GM18951 (cell line): ENCODE measurements around the gene CD244.
"Not testable (repeated sequence)": the region's sequence is repeated elsewhere in the genome, so short reads cannot be mapped to it uniquely, and the experiment has no call there.

ENCODE experiments used
- POLR2A ChIP-seq: IDR thresholded peaks from 4 replicates; pipeline ENCODE4 v1.6.1; 2011; ENCODE audit warnings: mild to moderate bottlenecking; ENCODE audit not compliant: insufficient read length, insufficient read depth; ENCODE audit errors: extremely low read depth
- in situ Hi-C: fragments of 300-500 bp; cut with MboI; formaldehyde crosslinking; loops from one replicate; pipeline ENCODE4 v1.12.0; 2022; ENCODE audit warnings: low sequenced_read_pairs, mixed read lengths, inconsistent platforms; ENCODE audit not compliant: unreplicated experiment

The CD244 gene, protein sequence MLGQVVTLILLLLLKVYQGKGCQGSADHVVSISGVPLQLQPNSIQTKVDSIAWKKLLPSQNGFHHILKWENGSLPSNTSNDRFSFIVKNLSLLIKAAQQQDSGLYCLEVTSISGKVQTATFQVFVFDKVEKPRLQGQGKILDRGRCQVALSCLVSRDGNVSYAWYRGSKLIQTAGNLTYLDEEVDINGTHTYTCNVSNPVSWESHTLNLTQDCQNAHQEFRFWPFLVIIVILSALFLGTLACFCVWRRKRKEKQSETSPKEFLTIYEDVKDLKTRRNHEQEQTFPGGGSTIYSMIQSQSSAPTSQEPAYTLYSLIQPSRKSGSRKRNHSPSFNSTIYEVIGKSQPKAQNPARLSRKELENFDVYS

DNA sequence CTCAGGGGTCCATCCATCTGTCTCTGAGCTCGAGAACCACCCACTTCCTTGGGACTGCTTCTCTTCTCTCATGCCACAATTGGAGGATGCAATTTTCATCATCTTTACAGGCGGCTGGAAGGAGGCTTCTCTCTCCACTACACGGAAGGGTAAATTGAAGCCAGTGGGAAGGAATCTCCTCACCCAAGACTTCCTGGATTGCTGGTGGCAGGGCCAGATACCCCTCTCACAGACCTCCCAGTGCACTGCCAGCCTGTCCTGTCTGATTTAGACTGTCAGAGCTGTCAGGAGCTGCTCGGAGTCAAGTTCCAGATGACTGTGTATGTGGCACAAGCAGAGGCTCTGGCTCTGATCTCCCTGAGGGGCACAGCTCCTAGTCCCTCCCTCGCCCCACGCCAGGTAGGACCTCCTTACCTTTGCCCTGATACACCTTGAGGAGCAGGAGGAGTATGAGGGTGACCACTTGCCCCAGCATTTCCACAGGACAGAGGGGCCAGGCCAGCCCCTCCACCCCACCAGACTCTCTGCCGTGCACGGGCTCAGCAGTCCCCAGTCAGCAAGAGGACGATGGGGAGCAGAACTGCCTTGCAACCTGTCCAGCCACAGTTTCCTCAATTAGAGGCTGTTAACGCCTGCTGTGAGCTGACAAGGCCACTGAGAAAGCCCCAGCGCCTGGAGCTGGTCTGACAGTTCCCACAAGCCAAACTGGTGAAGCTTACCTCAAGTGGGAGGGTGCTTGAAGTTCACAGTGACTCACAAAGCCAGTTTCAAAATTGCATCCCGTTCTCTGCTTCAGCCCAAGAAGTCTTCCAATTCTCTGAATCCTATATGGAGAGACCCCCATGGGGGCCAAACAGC lies at the start of gene CD244:
CD244 (minus strand) TSS at position 685 of the 858 bp plus-strand sequence; CDS start at position 475, 210 bp downstream.
- TF ChIP-seq POLR2A, result peak; percentile 40
- in situ Hi-C loops, result no loop called here

DNA sequence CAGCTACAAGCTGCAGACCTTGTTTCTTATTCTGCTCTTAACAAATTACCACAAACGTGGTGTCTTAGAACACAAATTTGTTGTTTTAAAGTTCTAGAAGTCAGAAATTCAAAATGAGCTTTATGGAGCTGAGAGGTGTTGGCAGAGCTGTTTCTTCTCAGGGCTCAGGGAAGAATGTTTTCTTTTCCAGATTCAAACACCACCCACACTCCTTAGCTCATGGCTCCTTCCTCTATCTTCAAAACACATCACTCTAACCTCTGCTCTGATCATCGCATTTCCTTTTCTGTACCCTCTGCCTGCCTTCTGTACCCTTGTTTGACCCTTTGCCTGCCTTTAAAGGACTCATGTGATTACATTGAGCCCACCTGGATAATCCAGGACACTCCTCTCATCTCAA lies 49.2 kb upstream of the CD244 start:
- in situ Hi-C loops, result no loop called here
- no peak for TF ChIP-seq POLR2A

DNA sequence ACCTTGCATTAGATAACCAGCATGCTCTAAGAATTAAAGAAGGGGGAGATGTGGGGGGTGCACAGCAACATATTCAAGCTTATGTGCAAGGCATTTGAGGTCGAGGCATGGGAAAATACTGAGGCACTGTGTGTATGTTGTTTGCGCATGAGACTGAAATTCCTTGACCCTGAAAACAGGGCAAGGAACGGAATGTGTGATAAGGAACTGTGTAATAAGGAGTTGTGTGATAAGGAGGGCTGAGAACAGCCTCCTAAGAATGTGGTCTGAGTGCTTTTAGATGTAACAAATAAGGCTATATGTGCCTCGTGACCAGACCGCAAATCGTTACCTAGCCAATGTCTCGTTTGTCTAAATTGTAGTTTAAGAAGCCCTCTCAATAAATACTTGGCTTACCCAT lies 48.8 kb upstream of the CD244 start:
- TF ChIP-seq POLR2A, result no peak
- in situ Hi-C loops, result no loop called here

DNA sequence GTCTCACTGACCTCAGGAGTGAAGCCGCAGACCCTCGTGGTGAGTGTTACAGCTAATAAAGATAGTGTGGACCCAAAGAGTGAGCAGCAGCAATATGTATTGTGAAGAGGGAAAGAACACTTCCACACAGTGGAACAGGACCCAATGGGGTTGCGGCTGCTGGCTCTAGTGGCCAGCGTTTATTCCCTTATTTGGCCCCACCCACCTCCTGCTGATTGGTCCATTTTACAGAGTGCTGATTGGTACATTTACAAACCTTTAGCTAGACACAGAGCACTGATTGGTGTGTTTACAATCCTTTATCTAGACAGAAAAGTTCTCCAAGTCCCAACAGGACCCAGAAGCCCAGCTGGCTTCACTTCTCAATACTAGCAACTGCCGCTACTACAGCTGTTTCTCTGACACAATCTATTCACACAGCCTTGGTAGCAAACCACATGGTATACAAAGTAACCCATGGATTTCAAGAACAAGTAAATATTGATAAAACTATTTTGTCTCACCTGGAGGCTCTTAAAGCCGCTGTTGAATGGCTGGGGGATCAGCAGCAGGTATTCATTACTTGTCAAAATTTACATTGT lies 47.6 kb upstream of the CD244 start:
- in situ Hi-C loops, result no loop called here
- no peak for TF ChIP-seq POLR2A

DNA sequence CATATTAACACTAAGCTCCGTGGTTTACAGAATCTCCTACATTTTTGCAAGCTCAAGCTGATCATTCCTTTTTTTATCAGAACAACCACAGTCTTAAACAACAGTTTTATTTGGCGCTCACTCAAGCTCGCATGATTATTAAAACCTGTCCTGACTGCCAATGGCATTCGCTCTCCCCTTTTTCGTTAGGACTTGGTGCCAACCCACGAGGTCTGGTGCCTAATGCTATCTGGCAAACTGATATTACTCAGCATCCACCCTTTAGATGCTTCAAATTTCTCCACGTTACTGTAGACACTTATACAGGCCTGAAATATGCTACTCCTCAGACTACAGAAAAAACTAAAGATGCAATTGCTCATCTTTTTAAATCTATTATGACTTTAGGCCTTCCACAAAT lies 45.3 kb upstream of the CD244 start:
- in situ Hi-C loops, result no loop called here
- TF ChIP-seq POLR2A, result no peak

DNA sequence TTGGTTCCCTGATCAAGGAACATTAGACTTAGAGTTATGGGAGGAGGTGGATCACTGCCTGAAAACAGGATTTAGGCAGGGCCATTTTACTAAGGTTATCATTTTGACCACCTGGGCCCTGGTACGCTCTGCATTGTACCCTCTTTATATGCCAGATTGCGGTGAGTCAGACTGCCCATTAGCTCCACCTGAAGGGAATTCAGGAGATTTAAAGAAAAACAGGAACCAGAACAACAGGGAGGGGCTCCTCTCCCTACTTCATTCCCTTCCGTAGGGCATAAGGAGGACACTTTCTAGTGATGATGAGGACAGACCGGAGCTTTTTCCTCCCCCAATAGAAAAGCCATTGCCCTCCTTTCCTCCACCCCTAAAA lies 42.9 kb upstream of the CD244 start:
- no peak for TF ChIP-seq POLR2A
- in situ Hi-C loops, result no loop called here

DNA sequence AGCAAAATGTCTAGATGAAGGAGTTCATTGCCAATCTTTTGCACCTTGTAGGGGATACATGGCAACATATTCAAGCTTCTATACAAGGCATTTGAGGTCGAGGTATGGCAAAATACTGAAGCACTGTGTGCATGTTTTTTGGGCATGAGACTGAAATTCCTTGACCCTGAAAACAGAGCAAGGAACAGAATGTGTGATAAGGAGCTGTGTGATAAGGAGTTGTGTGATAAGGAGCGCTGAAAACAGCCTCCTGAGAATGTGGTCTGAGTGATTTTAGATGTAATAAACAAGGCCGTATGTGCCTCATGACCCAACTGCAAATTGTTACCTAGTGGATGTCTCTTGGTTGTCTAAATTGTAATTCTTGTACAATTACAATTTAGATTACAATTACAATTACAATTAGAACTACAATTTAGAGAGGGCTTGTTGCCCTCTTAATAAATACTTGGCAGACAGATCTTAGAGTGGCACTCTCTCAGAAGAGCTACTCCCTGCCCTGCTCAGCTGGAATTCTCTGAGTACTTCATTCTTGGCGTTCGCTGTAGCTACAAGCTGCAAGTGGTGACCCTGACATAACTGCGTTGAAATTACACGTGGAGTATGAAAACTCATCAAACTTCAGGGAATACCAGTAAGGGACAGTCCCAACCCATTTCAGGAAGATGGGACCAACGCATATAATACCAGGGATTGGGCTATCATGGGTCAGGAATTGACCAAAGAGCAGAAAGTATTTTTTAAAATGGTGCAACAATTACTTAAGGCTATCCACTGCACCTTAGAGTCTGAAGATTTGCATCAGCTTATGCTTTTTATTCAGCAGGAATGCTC lies 42.3 kb upstream of the CD244 start:
- in situ Hi-C loops, result no loop called here
- no peak for TF ChIP-seq POLR2A

DNA sequence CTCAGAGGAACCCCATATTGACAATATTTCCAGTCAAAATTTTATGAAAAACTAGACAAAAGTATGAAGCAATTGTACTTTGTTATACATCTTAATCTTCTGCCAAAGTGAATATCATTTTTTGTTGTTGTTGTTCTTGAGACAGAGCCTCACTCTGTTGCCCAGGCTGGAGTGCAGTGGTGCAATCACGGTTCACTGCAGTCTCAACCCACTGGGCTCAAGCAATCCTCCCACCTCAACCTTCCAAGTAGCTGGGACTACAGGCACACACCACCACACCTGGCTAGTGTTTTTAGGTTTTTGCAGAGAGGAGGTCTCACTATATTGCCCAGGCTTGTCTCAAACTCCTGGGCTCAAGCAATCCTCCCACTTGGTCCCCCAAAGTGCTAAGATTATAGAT lies 39.6 kb upstream of the CD244 start:
- in situ Hi-C loops, result not testable (repeated sequence)

DNA sequence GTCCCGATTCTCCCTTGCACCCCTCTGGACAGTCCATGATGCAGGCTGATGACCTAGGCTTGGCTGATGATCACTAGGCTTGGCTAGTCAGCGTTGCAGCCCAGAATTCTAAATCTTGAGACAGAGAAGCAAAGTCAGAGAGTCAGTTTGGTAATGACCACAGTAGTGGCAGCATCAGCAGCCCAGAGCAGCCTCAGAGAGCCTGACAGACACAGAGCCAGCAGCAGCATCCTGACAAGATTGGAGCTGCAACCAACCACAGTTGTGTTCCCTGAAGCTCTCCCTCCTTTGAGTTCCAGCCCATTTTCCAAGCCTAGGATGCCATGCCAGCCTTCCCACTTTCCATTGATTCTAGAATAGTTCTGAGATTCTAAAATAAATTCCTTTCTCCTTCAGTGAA lies 39.1 kb upstream of the CD244 start:
- in situ Hi-C loops, result no loop called here
- no peak for TF ChIP-seq POLR2A

DNA sequence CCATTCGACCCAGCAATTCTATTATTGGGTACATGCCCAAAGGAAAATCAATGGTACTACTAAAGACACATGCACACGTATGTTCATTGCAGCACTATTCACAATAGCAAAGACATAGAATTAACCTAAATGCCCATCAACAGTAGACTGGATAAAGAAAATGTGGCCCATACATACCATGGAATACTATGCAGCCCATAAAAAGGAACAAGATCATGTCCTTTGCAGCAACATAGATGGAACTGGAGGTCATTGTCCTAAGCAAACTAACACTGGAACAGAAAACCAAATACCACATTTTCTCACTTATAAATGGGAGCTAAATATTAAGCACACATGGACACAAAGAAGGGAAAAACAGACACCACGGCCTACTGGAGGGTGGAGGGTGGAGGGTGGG lies 38.0 kb upstream of the CD244 start:
- in situ Hi-C loops, result not testable (repeated sequence)

DNA sequence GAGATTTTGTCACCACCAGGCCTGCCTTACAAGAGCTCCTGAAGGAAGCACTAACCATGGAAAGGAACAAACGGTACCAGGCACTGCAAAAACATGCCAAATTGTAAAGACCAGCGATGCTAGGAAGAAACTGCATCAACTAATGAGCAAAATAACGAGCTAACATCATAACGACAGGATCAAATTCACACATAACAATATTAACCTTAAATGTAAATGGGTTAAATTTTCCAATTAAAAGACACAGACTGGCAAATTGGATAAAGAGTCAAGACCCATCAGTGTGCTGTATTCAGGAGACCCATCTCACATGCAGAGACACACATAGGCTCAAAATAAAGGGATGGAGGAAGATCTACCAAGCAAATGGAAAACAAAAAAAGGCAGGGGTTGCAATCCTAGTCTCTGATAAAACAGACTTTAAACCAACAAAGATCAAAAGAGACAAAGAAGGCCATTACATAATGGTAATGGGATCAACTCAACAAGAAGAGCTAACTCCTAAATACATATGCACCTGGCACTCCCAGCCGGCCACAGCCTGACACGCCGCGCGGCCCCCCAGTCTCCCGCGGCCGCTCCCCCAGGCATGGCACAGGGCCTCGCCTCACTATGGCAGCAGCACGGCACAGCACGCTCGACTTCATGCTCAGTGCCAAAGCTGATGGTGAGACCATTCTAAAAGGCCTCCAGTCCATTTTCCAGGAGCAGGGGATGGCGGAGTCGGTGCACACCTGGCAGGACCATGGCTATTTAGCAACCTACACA lies 31.9 kb upstream of the CD244 start:
- in situ Hi-C loops, result not testable (repeated sequence)

DNA sequence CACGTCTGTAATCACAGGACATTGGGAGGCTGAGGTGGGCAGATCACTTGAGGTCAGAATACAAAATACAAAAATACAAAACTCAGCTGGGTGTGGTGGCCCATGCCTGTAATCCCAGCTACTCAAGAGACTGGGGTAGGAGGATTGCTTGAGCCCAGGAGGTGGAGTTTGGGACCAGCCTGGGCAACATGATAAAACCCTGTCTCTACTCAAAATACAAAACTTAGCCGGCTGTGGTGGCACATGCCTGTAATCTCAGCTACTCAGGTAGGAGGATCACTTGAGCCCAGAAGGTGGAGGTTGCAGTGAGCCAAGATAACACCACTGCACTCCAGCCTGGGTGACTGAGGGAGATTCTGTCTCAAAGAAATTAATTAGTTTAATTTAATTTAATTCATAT lies 28.8 kb upstream of the CD244 start:
- no peak for TF ChIP-seq POLR2A
- in situ Hi-C loops, result no loop called here

DNA sequence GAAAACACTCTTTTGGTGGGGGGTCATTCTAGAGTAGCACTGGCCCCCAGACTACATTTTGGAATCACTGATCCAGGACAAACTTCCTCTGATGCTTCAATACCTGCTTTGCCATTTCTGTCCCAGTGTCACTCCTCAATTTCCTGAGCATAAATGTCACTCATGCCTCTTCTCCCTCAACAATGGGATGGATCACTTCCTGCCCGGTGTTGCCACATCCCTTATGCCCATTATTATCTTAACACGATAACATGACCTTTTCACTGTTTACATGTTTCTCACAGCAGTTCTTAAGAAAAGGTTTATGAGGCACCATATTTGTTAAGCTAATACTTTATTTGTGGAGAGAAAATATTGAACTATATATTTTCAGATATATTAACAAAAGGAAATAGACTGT lies 26.2 kb upstream of the CD244 start:
- in situ Hi-C loops, result no loop called here
- no peak for TF ChIP-seq POLR2A

DNA sequence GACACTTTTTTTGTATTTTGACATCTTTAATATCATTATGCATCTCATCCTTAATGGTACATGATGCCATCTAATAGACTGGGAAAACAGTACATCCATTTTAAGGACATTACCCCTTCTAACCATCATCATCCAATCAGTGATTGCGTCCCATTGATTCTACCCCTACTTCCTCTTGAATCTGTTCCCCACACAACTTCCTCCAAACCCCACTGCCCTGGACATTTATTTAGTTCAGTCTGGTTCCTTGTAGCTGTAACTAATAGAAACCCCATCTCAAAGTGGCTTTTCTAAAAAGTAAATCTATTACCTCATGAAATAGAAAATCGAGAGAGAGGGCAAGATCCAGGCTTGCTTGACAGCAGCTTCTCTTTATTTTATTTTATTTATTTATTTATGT lies 24.4 kb upstream of the CD244 start:
- in situ Hi-C loops, result no loop called here
- no peak for TF ChIP-seq POLR2A
